Measurements from ENCODE around the gene TAX1BP3. TPM values are rescaled to one million over a fixed set of nuclear protein-coding genes. Genes with fewer than 3 reads are reported as not detected.
"Not testable (repeated sequence)": the region's sequence is repeated elsewhere in the genome, so short reads cannot be mapped to it uniquely, and the experiment has no call there.

The TAX1BP3 gene
- polyA plus RNA-seq, 3 donors = 29.6 to 71.8 (median 70.9) TPM

- H3K27ac ChIP-seq (ENCODE audit: low read depth in 1 of 2, low read length in 2 of 2) = no peak overlapping the region
- H2AFZ ChIP-seq (ENCODE audit: insufficient read depth, low read depth, low read length, poor library complexity, severe bottlenecking) = no peak overlapping the region
- no peaks in the 10 kb centered on the region for H4K20me1 ChIP-seq (ENCODE audit: insufficient read depth, low read length)
- DNase-seq = no peak
- Mint-ChIP-seq H3K27me3 (ENCODE audit: low read depth in 3 of 3) (peaks cover 0 to 6% (median 2%) of the 10 kb centered on the region in 3 donors), H3K4me3 (no peak overlapping the region), H3K9me3 (peaks cover 0 to 6% (median 5%) of the 10 kb centered on the region in 7 donors), H3K36me3 (peaks cover 0 to 6% of the 10 kb centered on the region in 2 donors), H3K4me1 (peaks cover 11% of the 10 kb centered on the region), H3K27ac (peak overlapping the region in 1 of 7 donors; percentile 15)
- peaks cover 0 to 4% of the 10 kb centered on the region in 2 donors for H3K9me3 ChIP-seq (replicated peaks in 1 of 2; ENCODE audit: control insufficient read depth in 1 of 2, insufficient read depth in 1 of 2, low read length in 2 of 2)
- no peak for TF ChIP-seq CTCF (IDR thresholded peaks at IDR 0.05)
- no peak overlapping the region for H3K4me3 ChIP-seq (replicated peaks in 1 of 3; ENCODE audit: low read depth in 2 of 3, low read length in 3 of 3)
- no peak overlapping the region for H3K9ac ChIP-seq (ENCODE audit: insufficient read depth, low read length, poor library complexity, severe bottlenecking)
- no peaks in the 10 kb centered on the region for H3K27me3 ChIP-seq (ENCODE audit: control insufficient read depth in 2 of 2, insufficient read depth in 2 of 2, low read length in 2 of 2)
- intact Hi-C loops (cut with micrococcal nuclease) = no loop called here
- 84% methylated on average over 7 of the region's 20 CpGs for WGBS (ENCODE audit: insufficient coverage)
- no peak overlapping the region for H3K4me2 ChIP-seq (replicated peaks; ENCODE audit: extremely low read depth, low read length, poor library complexity, severe bottlenecking)
- H3K4me1 ChIP-seq (ENCODE audit: control insufficient read depth in 1 of 2, insufficient read depth in 2 of 2, low read length in 2 of 2) = peaks cover 2 to 4% of the 10 kb centered on the region in 2 donors
- no peaks in the 10 kb centered on the region for H3K36me3 ChIP-seq (replicated peaks in 1 of 2; ENCODE audit: control insufficient read depth in 1 of 2, insufficient read depth in 2 of 2, low read length in 2 of 2)
- H3K79me2 ChIP-seq (ENCODE audit: insufficient read depth, low read length) = no peaks in the 10 kb centered on the region
Measured at GRCh38 chr17:3704931-3705717, 36.7 kb upstream of the TAX1BP3 start.

- Mint-ChIP-seq H3K27me3 (ENCODE audit: low read depth in 3 of 3) (peaks cover 2 to 14% (median 6%) of the 10 kb centered on the region in 3 donors), H3K9me3 (peaks cover 0 to 20% (median 12%) of the 10 kb centered on the region in 7 donors)
- H3K36me3 ChIP-seq (replicated peaks in 1 of 2; ENCODE audit: control insufficient read depth in 1 of 2, insufficient read depth in 2 of 2, low read length in 2 of 2); H3K27ac Mint-ChIP-seq; H3K4me3 ChIP-seq (replicated peaks in 1 of 3; ENCODE audit: low read depth in 2 of 3, low read length in 3 of 3); H3K4me1 ChIP-seq (ENCODE audit: control insufficient read depth in 1 of 2, insufficient read depth in 2 of 2, low read length in 2 of 2); H3K79me2 ChIP-seq (ENCODE audit: insufficient read depth, low read length); H3K4me2 ChIP-seq (replicated peaks; ENCODE audit: extremely low read depth, low read length, poor library complexity, severe bottlenecking); DNase-seq; H3K4me3 Mint-ChIP-seq; H3K36me3 Mint-ChIP-seq; intact Hi-C loops (cut with micrococcal nuclease); H4K20me1 ChIP-seq (ENCODE audit: insufficient read depth, low read length); H3K9ac ChIP-seq (ENCODE audit: insufficient read depth, low read length, poor library complexity, severe bottlenecking); H2AFZ ChIP-seq (ENCODE audit: insufficient read depth, low read depth, low read length, poor library complexity, severe bottlenecking); H3K27ac ChIP-seq (ENCODE audit: low read depth in 1 of 2, low read length in 2 of 2); H3K27me3 ChIP-seq (ENCODE audit: control insufficient read depth in 2 of 2, insufficient read depth in 2 of 2, low read length in 2 of 2); H3K4me1 Mint-ChIP-seq: not testable (repeated sequence)
- H3K9me3 ChIP-seq (replicated peaks in 1 of 2; ENCODE audit: control insufficient read depth in 1 of 2, insufficient read depth in 1 of 2, low read length in 2 of 2) = peaks cover 0 to 12% of the 10 kb centered on the region in 2 donors
- 100% methylated on average over 5 of the region's 7 CpGs for WGBS (ENCODE audit: insufficient coverage)
Measured at GRCh38 chr17:3702041-3702539, 33.7 kb upstream of the TAX1BP3 start.
